ENCODE results near the gene ALDH1A2.

The ALDH1A2 gene

DNA sequence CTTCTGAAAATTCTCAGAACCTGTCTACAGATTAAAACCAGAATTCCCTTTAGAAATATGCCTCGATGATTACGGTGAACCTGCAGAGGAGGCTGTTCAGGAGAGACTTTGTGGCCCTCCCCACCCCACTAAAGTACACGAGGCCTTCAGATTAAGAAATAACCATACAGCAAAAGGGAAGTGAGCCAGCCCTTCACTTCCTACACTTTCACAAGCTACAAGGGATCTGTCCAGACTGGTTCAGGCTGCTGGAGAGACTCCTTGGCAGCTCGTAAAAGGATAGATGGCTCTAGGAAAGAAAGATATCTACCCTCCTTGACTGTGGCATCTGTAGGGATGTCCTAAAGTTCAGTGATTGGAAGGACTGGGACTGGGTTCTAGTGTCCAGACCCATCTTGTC lies 102.6 kb downstream of the ALDH1A2 start:
- Histone ChIP-seq H2AFZ (ENCODE audit: low read depth, low read length) (no peak overlapping the region), H3K27me3 (ENCODE audit: low read depth, low read length) (peaks cover 10% of the 10 kb centered on the region; the same call in 1 of the 2 replicates), H3K4me2 (ENCODE audit: low read length) (no peak overlapping the region), H3K4me1 (ENCODE audit: low read length) (no peaks in the 10 kb centered on the region), H3K9ac (ENCODE audit: low read length) (no peak overlapping the region), H3K36me3 (replicated peaks; ENCODE audit: low read depth, low read length) (no peaks in the 10 kb centered on the region), H4K20me1 (ENCODE audit: insufficient read depth, low read length) (no peaks in the 10 kb centered on the region), H3K27ac (ENCODE audit: low read length) (no peak overlapping the region), H3K9me3 (ENCODE audit: insufficient read depth, low read length) (no peaks in the 10 kb centered on the region), H3K4me3 (ENCODE audit: low read length) (no peak overlapping the region), H3K79me2 (ENCODE audit: low read length) (no peaks in the 10 kb centered on the region)
- no peak for TF ChIP-seq EZH2phosphoT487 (IDR thresholded peaks at IDR 0.05; ENCODE audit: low read depth)
- TF ChIP-seq, protein P1, sequence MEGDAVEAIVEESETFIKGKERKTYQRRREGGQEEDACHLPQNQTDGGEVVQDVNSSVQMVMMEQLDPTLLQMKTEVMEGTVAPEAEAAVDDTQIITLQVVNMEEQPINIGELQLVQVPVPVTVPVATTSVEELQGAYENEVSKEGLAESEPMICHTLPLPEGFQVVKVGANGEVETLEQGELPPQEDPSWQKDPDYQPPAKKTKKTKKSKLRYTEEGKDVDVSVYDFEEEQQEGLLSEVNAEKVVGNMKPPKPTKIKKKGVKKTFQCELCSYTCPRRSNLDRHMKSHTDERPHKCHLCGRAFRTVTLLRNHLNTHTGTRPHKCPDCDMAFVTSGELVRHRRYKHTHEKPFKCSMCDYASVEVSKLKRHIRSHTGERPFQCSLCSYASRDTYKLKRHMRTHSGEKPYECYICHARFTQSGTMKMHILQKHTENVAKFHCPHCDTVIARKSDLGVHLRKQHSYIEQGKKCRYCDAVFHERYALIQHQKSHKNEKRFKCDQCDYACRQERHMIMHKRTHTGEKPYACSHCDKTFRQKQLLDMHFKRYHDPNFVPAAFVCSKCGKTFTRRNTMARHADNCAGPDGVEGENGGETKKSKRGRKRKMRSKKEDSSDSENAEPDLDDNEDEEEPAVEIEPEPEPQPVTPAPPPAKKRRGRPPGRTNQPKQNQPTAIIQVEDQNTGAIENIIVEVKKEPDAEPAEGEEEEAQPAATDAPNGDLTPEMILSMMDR (IDR thresholded peaks at IDR 0.05; ENCODE audit: low read depth, low read length), result no peak

DNA sequence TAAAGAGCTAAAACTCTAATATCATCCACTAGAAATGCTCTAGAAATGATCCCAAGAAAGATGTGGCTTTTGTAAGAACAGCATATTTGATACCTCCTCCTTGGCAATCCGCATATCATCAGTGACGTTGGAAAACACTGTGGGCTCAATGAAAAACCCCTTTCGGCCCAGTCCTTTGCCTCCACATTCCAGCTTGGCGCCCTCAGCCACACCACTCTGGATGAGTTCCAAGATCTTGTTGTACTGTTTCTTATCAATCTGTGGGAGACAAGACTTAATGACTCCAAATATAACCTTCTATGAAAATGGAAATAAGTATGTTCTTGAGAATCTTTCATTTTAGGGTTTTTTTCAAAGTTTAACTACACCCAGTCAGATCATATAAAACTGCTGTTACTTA lies 103.6 kb downstream of the ALDH1A2 start:
- Histone ChIP-seq H3K79me2 (ENCODE audit: low read length) (no peaks in the 10 kb centered on the region), H3K9ac (ENCODE audit: low read length) (no peak overlapping the region), H4K20me1 (ENCODE audit: insufficient read depth, low read length) (no peaks in the 10 kb centered on the region), H3K9me3 (ENCODE audit: insufficient read depth, low read length) (no peaks in the 10 kb centered on the region), H3K4me1 (ENCODE audit: low read length) (no peaks in the 10 kb centered on the region), H3K4me2 (ENCODE audit: low read length) (no peak overlapping the region), H3K27ac (ENCODE audit: low read length) (no peak overlapping the region), H3K27me3 (ENCODE audit: low read depth, low read length) (peaks cover 12% of the 10 kb centered on the region), H3K36me3 (replicated peaks; ENCODE audit: low read depth, low read length) (no peaks in the 10 kb centered on the region), H3K4me3 (ENCODE audit: low read length) (no peak overlapping the region), H2AFZ (ENCODE audit: low read depth, low read length) (no peak overlapping the region)
- no peak for TF ChIP-seq EZH2phosphoT487 (IDR thresholded peaks at IDR 0.05; ENCODE audit: low read depth)
- TF ChIP-seq, protein P1 (IDR thresholded peaks at IDR 0.05; ENCODE audit: low read depth, low read length), result no peak

DNA sequence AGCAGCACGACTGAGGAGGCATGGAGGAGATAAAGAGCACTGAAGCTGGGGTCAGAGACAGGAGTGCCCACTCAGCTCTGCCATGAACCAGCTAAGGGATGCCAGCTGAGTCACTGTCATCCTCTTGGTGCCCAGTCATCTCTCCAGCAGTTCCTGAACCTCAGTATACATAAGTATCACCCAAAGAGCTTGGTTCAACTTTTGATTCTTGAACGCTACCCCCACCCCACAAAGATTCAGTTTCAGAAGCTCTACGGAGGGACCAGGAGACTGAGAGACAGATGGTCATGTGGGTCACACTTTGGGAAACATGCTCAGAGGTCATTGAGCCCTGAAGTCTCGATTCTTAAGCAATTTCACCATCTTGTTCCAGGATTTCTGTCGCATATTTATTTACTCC lies 108.4 kb downstream of the ALDH1A2 start:
- H2AFZ ChIP-seq (ENCODE audit: low read depth, low read length), result no peak overlapping the region
- no peak for TF ChIP-seq EZH2phosphoT487 (IDR thresholded peaks at IDR 0.05; ENCODE audit: low read depth)
- TF ChIP-seq, protein P1 (IDR thresholded peaks at IDR 0.05; ENCODE audit: low read depth, low read length), result no peak
- H3K36me3 ChIP-seq (replicated peaks; ENCODE audit: low read depth, low read length), result no peaks in the 10 kb centered on the region

DNA sequence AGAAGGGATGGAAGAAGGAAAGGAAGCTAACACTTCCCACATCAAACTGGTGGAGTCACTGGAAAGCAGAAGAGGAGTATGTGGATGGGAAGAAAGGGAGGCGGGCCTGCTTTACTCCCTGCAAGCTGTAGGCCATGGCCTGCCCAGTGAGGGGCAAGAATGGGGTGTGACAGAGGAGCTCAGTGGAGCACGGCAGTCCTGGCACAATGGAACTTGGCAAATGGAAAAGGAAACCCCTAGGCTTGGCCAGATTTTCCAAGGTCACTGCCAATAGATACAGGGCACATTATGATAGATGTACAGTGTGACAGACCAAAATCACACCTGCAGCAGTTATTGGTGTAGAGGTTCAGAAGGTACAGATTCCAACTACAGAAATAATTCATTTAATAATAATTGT lies 111.6 kb downstream of the ALDH1A2 start:
- Histone ChIP-seq H3K27ac (ENCODE audit: low read length) (no peak overlapping the region), H3K4me3 (ENCODE audit: low read length) (no peak overlapping the region), H3K9ac (ENCODE audit: low read length) (no peak overlapping the region), H4K20me1 (ENCODE audit: insufficient read depth, low read length) (no peaks in the 10 kb centered on the region), H3K9me3 (ENCODE audit: insufficient read depth, low read length) (no peaks in the 10 kb centered on the region), H3K79me2 (ENCODE audit: low read length) (no peaks in the 10 kb centered on the region), H2AFZ (ENCODE audit: low read depth, low read length) (no peak overlapping the region), H3K4me2 (ENCODE audit: low read length) (no peak overlapping the region), H3K4me1 (ENCODE audit: low read length) (no peaks in the 10 kb centered on the region), H3K27me3 (ENCODE audit: low read depth, low read length) (peaks cover 8% of the 10 kb centered on the region), H3K36me3 (replicated peaks; ENCODE audit: low read depth, low read length) (no peaks in the 10 kb centered on the region)
- TF ChIP-seq, protein P1 (IDR thresholded peaks at IDR 0.05; ENCODE audit: low read depth, low read length), result no peak
- no peak for TF ChIP-seq EZH2phosphoT487 (IDR thresholded peaks at IDR 0.05; ENCODE audit: low read depth)

More for the DNA sequence above, 108.4 kb downstream of the ALDH1A2 start:
- H4K20me1 ChIP-seq (ENCODE audit: insufficient read depth, low read length), result no peaks in the 10 kb centered on the region
- no peaks in the 10 kb centered on the region for H3K4me1 ChIP-seq (ENCODE audit: low read length)
- H3K4me3 ChIP-seq (ENCODE audit: low read length), result no peak overlapping the region
- no peak overlapping the region for H3K4me2 ChIP-seq (ENCODE audit: low read length)
- H3K9me3 ChIP-seq (ENCODE audit: insufficient read depth, low read length), result no peaks in the 10 kb centered on the region
- H3K27ac ChIP-seq (ENCODE audit: low read length), result no peak overlapping the region
- H3K79me2 ChIP-seq (ENCODE audit: low read length), result no peaks in the 10 kb centered on the region
- peaks cover 12% of the 10 kb centered on the region for H3K27me3 ChIP-seq (ENCODE audit: low read depth, low read length)
- no peak overlapping the region for H3K9ac ChIP-seq (ENCODE audit: low read length)

Data from OCI-LY3 (cell line).